Measurements from ENCODE around the gene KIF1B.
"Not testable (repeated sequence)": the region's sequence is repeated elsewhere in the genome, so short reads cannot be mapped to it uniquely, and the experiment has no call there.

The KIF1B gene

GRCh38 chr1:10187026-10187334 is 23.4 kb upstream of the KIF1B start:
- in situ Hi-C loops (cut with HindIII; ENCODE audit: low pct_ligation_motif_present, low pct_unique_long_range_greater_than_20kb, low sequenced_read_pairs): no loop called here

GRCh38 chr1:10188133-10188650 is 22.2 kb upstream of the KIF1B start:
- DNase-seq: no peak
- in situ Hi-C loops (cut with HindIII; ENCODE audit: low pct_ligation_motif_present, low pct_unique_long_range_greater_than_20kb, low sequenced_read_pairs): no loop called here

More at GRCh38 chr1:10187026-10187334, 23.4 kb upstream of the KIF1B start:
- DNase-seq: no peak

GRCh38 chr1:10189659-10190058 is 20.7 kb upstream of the KIF1B start:
- in situ Hi-C loops (cut with HindIII; ENCODE audit: low pct_ligation_motif_present, low pct_unique_long_range_greater_than_20kb, low sequenced_read_pairs): no loop called here
- DNase-seq: no peak

GRCh38 chr1:10192263-10192662 is 18.1 kb upstream of the KIF1B start:
- in situ Hi-C loops (cut with HindIII; ENCODE audit: low pct_ligation_motif_present, low pct_unique_long_range_greater_than_20kb, low sequenced_read_pairs): no loop called here
- DNase-seq: no peak

- DNase-seq: no peak
- in situ Hi-C loops (cut with HindIII; ENCODE audit: low pct_ligation_motif_present, low pct_unique_long_range_greater_than_20kb, low sequenced_read_pairs): no loop called here
Measured at GRCh38 chr1:10193288-10193687, 17.1 kb upstream of the KIF1B start.

- peak; percentile 17 for DNase-seq
- in situ Hi-C loops (cut with HindIII; ENCODE audit: low pct_ligation_motif_present, low pct_unique_long_range_greater_than_20kb, low sequenced_read_pairs): no loop called here
Measured at GRCh38 chr1:10195570-10195969, 14.8 kb upstream of the KIF1B start.

GRCh38 chr1:10196976-10197375 is 13.4 kb upstream of the KIF1B start:
- in situ Hi-C loops (cut with HindIII; ENCODE audit: low pct_ligation_motif_present, low pct_unique_long_range_greater_than_20kb, low sequenced_read_pairs): no loop called here
- no peak for DNase-seq

- in situ Hi-C loops (cut with HindIII; ENCODE audit: low pct_ligation_motif_present, low pct_unique_long_range_greater_than_20kb, low sequenced_read_pairs): no loop called here
- DNase-seq: no peak
Measured at GRCh38 chr1:10200620-10201019, 9.8 kb upstream of the KIF1B start.

GRCh38 chr1:10204003-10204642 is 6.2 kb upstream of the KIF1B start:
- in situ Hi-C loops (cut with HindIII; ENCODE audit: low pct_ligation_motif_present, low pct_unique_long_range_greater_than_20kb, low sequenced_read_pairs): no loop called here
- DNase-seq: no peak

- in situ Hi-C loops (cut with HindIII; ENCODE audit: low pct_ligation_motif_present, low pct_unique_long_range_greater_than_20kb, low sequenced_read_pairs); DNase-seq: not testable (repeated sequence)
Measured at GRCh38 chr1:10205206-10205605, 5.2 kb upstream of the KIF1B start.

- DNase-seq: no peak
- in situ Hi-C loops (cut with HindIII; ENCODE audit: low pct_ligation_motif_present, low pct_unique_long_range_greater_than_20kb, low sequenced_read_pairs): no loop called here
Measured at GRCh38 chr1:10207810-10208209, 2.6 kb upstream of the KIF1B start.

GRCh38 chr1:10208537-10208936 is 1.8 kb upstream of the KIF1B start:
- in situ Hi-C loops (cut with HindIII; ENCODE audit: low pct_ligation_motif_present, low pct_unique_long_range_greater_than_20kb, low sequenced_read_pairs): no loop called here

GRCh38 chr1:10209590-10209904 is 823 bp upstream of the KIF1B start:
- in situ Hi-C loops (cut with HindIII; ENCODE audit: low pct_ligation_motif_present, low pct_unique_long_range_greater_than_20kb, low sequenced_read_pairs): no loop called here
- no peak for DNase-seq

More at GRCh38 chr1:10208537-10208936, 1.8 kb upstream of the KIF1B start:
- DNase-seq: no peak

GRCh38 chr1:10210841-10211804 is 753 bp downstream of the KIF1B start:
- DNase-seq: peak; percentile 81
- in situ Hi-C loops (cut with HindIII; ENCODE audit: low pct_ligation_motif_present, low pct_unique_long_range_greater_than_20kb, low sequenced_read_pairs): no loop called here

- DNase-seq: no peak
- in situ Hi-C loops (cut with HindIII; ENCODE audit: low pct_ligation_motif_present, low pct_unique_long_range_greater_than_20kb, low sequenced_read_pairs): no loop called here
Measured at GRCh38 chr1:10211805-10212410, 1.5 kb downstream of the KIF1B start.

- no peak for DNase-seq
- in situ Hi-C loops (cut with HindIII; ENCODE audit: low pct_ligation_motif_present, low pct_unique_long_range_greater_than_20kb, low sequenced_read_pairs): no loop called here
Measured at GRCh38 chr1:10212476-10212875, 2.1 kb downstream of the KIF1B start.

- in situ Hi-C loops (cut with HindIII; ENCODE audit: low pct_ligation_motif_present, low pct_unique_long_range_greater_than_20kb, low sequenced_read_pairs): no loop called here
- no peak for DNase-seq
Measured at GRCh38 chr1:10213186-10213705, 2.9 kb downstream of the KIF1B start.

- in situ Hi-C loops (cut with HindIII; ENCODE audit: low pct_ligation_motif_present, low pct_unique_long_range_greater_than_20kb, low sequenced_read_pairs): no loop called here
- no peak for DNase-seq
Measured at GRCh38 chr1:10216090-10216749, 5.8 kb downstream of the KIF1B start.
